HuH-7.5 (cell line): ENCODE results near the gene FMN2.

Experiments
- DNase-seq: peaks from one replicate; pipeline ENCODE4 v3.0.0; 2011; ENCODE audit warnings: low spot score

Gene FMN2

GRCh38 chr1:240492832-240493440, 401.3 kb downstream of the FMN2 start:
- no peak for DNase-seq

GRCh38 chr1:240495601-240496000, 403.9 kb downstream of the FMN2 start:
- DNase-seq, result no peak

- DNase-seq, result no peak
These were observed 404.7 kb downstream of the FMN2 start for GRCh38 chr1:240496356-240496755.

DNA sequence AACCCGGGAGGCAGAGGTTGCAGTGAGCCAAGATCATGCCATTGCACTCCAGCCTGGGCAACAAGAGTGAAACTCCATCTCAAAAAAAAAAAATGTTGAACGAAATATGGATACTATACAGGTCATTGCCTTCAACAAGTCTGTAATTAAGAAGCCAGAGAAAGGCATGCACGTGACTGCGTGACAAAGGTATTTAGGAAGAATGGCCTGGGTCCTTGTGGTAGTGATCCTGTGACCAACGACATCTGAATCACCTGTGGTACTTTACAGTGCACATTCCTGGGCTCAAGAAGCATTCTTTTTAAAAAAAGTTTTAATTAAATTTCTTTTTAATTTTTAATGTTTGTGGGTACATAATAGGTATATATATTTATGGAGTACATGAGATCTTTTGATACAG, 405.3 kb downstream of the FMN2 start:
- DNase-seq, result no peak

- DNase-seq, result no peak
These were observed 406.2 kb downstream of the FMN2 start for GRCh38 chr1:240497908-240498307.

DNA sequence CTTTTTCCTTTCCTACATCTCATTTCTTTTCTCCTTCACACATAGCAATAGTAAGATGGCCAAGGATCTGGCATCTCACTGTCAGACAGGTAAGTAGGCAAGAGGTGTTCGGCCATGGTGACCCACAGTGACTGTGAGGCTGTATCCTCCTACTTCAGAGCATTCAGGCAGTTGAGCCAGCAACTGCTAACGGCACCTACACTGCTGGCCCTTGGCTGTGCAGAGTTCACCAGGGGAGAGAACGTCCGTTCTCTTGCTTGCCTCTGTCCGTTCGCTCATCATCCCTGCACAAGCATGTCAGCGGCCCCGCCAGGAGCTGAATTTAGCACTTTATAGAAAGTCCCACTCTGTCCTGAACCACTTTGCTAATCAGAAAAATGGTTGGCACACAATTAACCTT, 406.7 kb downstream of the FMN2 start:
- DNase-seq, result no peak

DNA sequence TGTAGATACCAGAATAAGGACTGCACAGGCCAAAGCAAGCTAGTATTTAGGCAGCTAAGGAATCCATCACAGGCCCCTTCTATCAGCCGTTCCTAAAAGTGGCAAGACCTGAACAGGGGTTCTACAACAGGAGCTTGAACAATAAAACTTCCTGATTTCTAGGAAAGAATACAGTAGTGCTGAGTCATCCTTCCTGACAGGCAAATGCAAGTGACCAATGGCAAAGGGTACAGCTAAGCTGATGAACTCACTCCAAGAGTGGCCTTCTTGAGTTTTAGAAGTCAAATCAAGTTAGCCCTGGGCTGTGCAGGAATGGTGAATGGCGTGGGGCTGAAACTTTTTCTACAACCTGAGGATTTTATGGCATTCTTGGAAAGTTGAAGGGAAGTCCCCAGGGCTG, 407.3 kb downstream of the FMN2 start:
- no peak for DNase-seq

DNA sequence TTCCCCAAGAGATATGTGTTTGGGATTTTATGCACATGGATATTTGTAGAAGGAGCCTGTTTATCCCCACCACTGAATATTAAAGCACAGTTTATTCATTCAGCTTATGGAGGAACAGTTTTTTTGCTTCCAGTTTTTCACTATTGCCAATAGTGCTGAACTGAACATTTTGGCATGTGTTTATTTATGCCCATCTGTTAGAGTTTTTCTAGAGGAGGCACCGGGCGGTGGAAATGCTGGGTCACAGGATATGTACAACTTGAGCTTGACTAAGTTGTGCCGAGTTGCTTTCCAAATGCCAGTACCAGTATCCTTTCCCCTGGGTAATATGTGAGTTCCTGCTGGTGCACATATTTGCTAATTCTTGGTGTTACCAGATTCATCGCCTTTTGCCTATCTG, 409.0 kb downstream of the FMN2 start:
- no peak for DNase-seq

GRCh38 chr1:240501115-240501514, 409.4 kb downstream of the FMN2 start:
- DNase-seq, result no peak

GRCh38 chr1:240503036-240503435, 411.4 kb downstream of the FMN2 start:
- DNase-seq, result no peak

- no peak for DNase-seq
These were observed 411.9 kb downstream of the FMN2 start for GRCh38 chr1:240503558-240503957.

DNA sequence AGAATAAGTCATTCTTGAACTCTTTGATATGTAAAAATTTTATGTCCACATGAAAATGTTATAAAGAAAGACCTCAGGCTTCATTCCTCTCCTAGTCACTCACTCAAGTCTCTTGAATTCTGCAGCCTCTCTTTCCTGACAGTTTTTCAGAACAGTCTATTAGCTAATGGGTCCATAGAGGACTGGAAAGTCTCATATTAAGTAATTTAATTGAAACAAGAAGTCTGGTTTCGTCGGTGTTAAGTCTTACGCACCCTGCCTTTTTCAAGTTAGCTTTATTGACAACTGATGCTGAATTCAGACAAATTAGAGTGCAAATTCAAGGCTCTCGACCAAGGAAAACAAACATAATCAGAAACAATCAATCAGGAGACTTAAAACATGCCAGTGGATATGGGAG, 414.5 kb downstream of the FMN2 start:
- DNase-seq, result no peak

DNA sequence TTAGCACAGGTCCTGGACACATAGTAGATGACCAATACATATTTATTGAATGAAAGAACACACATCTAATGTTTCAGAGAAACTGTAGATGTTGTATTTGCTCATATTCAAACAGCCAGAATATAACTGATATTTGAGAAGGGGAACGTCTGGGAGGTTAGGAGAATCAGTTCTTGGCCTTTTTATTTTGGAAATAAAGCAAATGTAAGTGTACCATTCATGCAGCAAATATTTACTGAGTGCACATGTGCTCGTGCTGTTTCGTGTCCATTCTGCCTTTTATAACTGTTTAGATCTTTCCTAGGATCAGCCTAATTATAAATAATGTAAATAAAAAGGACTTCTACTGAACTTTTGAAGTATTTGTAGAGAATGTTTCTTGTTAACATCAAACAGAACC, 416.5 kb downstream of the FMN2 start:
- DNase-seq, result no peak

DNA sequence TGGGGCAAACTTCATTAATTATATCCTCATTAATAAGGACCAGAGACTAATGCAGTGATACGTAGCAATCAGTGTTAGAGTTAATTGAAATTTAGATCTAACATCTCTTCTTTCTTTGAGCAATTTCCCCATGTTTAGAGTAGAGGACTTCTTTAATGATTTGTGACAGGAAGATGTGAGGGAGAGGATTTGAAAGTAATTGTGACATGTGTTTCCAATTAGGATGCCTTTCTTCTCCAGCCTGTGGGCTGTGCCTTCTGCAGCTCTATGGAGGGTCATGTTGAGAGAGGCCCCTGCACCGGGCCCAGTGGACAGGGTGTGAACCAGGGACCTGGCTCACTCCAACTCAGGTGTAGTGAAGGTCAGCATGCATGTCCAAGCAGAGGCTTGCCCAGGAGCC, 417.3 kb downstream of the FMN2 start:
- DNase-seq, result no peak

DNA sequence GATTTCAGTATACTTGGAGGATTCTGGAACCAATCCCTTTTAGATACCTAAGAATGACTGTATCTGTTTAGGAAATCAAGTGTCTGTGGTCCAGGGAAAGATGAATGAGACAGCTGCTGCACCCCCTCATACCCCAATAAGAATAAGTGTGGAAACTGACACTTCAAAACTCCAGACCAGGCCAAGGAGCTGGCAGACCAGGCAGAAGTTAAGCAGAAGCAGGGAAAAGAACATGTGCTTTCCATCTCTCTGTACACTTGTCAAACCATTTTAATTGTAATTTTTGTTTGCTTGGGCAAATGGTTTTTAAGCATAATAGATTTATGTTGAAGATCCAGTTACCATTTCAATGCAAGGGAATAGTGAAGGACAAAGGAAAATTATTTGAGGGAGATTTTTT, 420.1 kb downstream of the FMN2 start:
- no peak for DNase-seq

GRCh38 chr1:240515505-240515904, 423.8 kb downstream of the FMN2 start:
- DNase-seq, result no peak

DNA sequence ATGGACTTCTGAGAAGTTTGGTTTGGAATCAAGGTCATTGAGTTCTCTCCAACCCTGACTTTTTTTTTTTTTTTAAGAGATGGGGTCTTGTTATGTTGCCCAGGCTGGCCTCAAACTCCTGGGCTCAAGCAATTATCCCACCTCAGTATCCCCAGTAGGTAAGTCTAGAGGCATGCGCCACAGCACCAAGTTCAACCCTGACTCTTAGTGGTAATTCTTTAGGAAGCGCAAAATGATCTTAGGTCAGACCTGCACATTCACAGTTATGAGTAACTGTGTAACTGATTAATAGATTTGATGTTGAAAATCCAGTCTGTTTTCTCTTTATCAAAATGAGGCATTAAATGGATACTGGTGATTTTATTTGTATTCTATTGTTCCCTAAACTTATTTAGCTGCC, 424.4 kb downstream of the FMN2 start:
- no peak for DNase-seq

- no peak for DNase-seq
These were observed 426.2 kb downstream of the FMN2 start for GRCh38 chr1:240517891-240518290.

- DNase-seq, result no peak
These were observed 430.6 kb downstream of the FMN2 start for GRCh38 chr1:240522122-240522822.

GRCh38 chr1:240524356-240525069, 432.8 kb downstream of the FMN2 start:
- no peak for DNase-seq
